A549 (cell line): ENCODE data around the gene GRIP2.

ENCODE experiments used
- CTCF ChIP-seq: fragments of >200 bp; sonication (Bioruptor Twin); formaldehyde crosslinking; IDR thresholded peaks from 3 replicates; pipeline ENCODE4 v1.5.1; 2016
- EHMT2 ChIP-seq: fragments of 200-600 bp; sonication (generic); IDR thresholded peaks from 2 replicates; pipeline ENCODE4 v1.6.1; 2016; ENCODE audit warnings: antibody characterized with exemption, low read depth, mild to moderate bottlenecking, moderate library complexity
- EP300 ChIP-seq, 2 experiments: fragments of >200 bp; sonication (Bioruptor Twin); formaldehyde crosslinking; IDR thresholded peaks; 2 replicates in 1 of 2; 3 replicates in 1 of 2; pipeline ENCODE4 v1.6.1; 2016 to 2017
- FOSB ChIP-seq: fragments of 250-450 bp; sonication (Bioruptor Pico); IDR thresholded peaks from 2 replicates; pipeline ENCODE4 v1.5.0; 2020; ENCODE audit warnings: mild to moderate bottlenecking, moderate library complexity
- HMGXB4 ChIP-seq: fragments of 250-450 bp; sonication (Bioruptor Pico); IDR thresholded peaks from 2 replicates; pipeline ENCODE4 v1.5.0; 2021; ENCODE audit warnings: mild to moderate bottlenecking, moderate library complexity, borderline replicate concordance
- KDM1A ChIP-seq: fragments of 200-600 bp; sonication (generic); IDR thresholded peaks from 2 replicates; pipeline ENCODE4 v1.6.1; 2016; ENCODE audit warnings: low read depth, mild to moderate bottlenecking
- PBX3 ChIP-seq: IDR thresholded peaks from 2 replicates; pipeline ENCODE4 v1.6.1; 2012
- POLR2A ChIP-seq: IDR thresholded peaks from 2 replicates; pipeline ENCODE4 v1.6.1; 2012; ENCODE audit warnings: mild to moderate bottlenecking, low read length
- RAD21 ChIP-seq, 2 experiments: fragments of >200 bp in 1 of 2; sonication (Bioruptor Twin) in 1 of 2; formaldehyde crosslinking in 1 of 2; IDR thresholded peaks in 1 of 2; conservative IDR thresholded peaks in 1 of 2; 2 replicates in 1 of 2; 3 replicates in 1 of 2; pipeline ENCODE4 v1.6.1; 2012 to 2018; ENCODE audit warnings: inconsistent platforms in 1 of 2
- ZNF302 ChIP-seq: fragments of 250-450 bp; sonication (Bioruptor Pico); IDR thresholded peaks from 2 replicates; pipeline ENCODE4 v1.9.0; 2021; ENCODE audit warnings: inconsistent platforms, mild to moderate bottlenecking, moderate library complexity
- TF ChIP-seq, protein P1 (sequence below): IDR thresholded peaks from 2 replicates; pipeline ENCODE4 v1.6.1; 2012
- TF ChIP-seq, protein P2 (sequence below): fragments of 200-600 bp; sonication (generic); IDR thresholded peaks from 2 replicates; pipeline ENCODE4 v1.6.1; 2016; ENCODE audit warnings: antibody characterized with exemption, mild to moderate bottlenecking, moderate library complexity

GRCh38 chr3:14490831-14491230 is 49.3 kb downstream of the GRIP2 start:
- TF ChIP-seq EHMT2 (no peak), PBX3 (no peak), CTCF (no peak), POLR2A (no peak), EP300 (IDR thresholded peaks at IDR 0.05) (no peak), HMGXB4 (CRISPR knock-in tag) (no peak), RAD21 (conservative IDR thresholded peaks at IDR 0.05 in 1 of 2, IDR thresholded peaks at IDR 0.05 in 1 of 2) (no peak), KDM1A (no peak), ZNF302 (CRISPR knock-in tag) (no peak), FOSB (CRISPR knock-in tag) (no peak)
- TF ChIP-seq, protein P1, sequence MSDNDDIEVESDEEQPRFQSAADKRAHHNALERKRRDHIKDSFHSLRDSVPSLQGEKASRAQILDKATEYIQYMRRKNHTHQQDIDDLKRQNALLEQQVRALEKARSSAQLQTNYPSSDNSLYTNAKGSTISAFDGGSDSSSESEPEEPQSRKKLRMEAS = no peak
- TF ChIP-seq, protein P2, sequence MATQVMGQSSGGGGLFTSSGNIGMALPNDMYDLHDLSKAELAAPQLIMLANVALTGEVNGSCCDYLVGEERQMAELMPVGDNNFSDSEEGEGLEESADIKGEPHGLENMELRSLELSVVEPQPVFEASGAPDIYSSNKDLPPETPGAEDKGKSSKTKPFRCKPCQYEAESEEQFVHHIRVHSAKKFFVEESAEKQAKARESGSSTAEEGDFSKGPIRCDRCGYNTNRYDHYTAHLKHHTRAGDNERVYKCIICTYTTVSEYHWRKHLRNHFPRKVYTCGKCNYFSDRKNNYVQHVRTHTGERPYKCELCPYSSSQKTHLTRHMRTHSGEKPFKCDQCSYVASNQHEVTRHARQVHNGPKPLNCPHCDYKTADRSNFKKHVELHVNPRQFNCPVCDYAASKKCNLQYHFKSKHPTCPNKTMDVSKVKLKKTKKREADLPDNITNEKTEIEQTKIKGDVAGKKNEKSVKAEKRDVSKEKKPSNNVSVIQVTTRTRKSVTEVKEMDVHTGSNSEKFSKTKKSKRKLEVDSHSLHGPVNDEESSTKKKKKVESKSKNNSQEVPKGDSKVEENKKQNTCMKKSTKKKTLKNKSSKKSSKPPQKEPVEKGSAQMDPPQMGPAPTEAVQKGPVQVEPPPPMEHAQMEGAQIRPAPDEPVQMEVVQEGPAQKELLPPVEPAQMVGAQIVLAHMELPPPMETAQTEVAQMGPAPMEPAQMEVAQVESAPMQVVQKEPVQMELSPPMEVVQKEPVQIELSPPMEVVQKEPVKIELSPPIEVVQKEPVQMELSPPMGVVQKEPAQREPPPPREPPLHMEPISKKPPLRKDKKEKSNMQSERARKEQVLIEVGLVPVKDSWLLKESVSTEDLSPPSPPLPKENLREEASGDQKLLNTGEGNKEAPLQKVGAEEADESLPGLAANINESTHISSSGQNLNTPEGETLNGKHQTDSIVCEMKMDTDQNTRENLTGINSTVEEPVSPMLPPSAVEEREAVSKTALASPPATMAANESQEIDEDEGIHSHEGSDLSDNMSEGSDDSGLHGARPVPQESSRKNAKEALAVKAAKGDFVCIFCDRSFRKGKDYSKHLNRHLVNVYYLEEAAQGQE = no peak
